Panc1 (cell line): ENCODE measurements around the gene PRUNE1. TPM values are rescaled to one million over a fixed set of nuclear protein-coding genes. Genes with fewer than 3 reads are reported as not detected.

Experiments used
- ATAC-seq: fragments of 200-7000 bp; cut with Tn5 transposase; 2 replicates; pipeline ENCODE4 v1.9.1; 2020; ENCODE audit warnings: mild to moderate bottlenecking, moderate library complexity
- BruUV-seq: library from RNA; stranded (reverse); fragments of 400-500 nt; replicated peaks from 2 replicates; lab custom pipeline; 2021; lab: Mats Ljungman, UMichigan
- CTCF ChIA-PET: fragments of 300-600 bp; sonication (Branson Sonifier 250); formaldehyde crosslinking; loops from one replicate; lab custom pipeline; 2022; ENCODE audit warnings: antibody characterized with exemption; lab: Charles Lee
- POLR2A ChIA-PET: fragments of 300-600 bp; sonication (Branson Sonifier 250); formaldehyde crosslinking; loops from one replicate; lab custom pipeline; 2022; ENCODE audit warnings: antibody characterized with exemption; lab: Charles Lee
- DNase-seq: peaks from one replicate; pipeline ENCODE4 v3.0.0-alpha.2; 2010; ENCODE audit warnings: low read depth, low spot score
- H3K27ac ChIP-seq: 2 replicates; pipeline ENCODE4 v1.5.1; 2011; ENCODE audit warnings: mild to moderate bottlenecking, low read length, inconsistent platforms
- H3K27me3 ChIP-seq: fragments of 200-500 bp; sonication (Bioruptor generic); 2 replicates; pipeline ENCODE4 v1.6.0; 2014; ENCODE audit warnings: low read length, inconsistent platforms; ENCODE audit not compliant: control insufficient read depth, insufficient read depth
- H3K36me3 ChIP-seq: fragments of 200-500 bp; sonication (Bioruptor generic); 2 replicates; pipeline ENCODE4 v1.5.1; 2014; ENCODE audit warnings: inconsistent platforms, mild to moderate bottlenecking, low read length, moderate library complexity; ENCODE audit not compliant: control insufficient read depth, insufficient read depth
- H3K4me1 ChIP-seq: 2 replicates; pipeline ENCODE4 v1.5.1; 2011; ENCODE audit warnings: inconsistent platforms, mild to moderate bottlenecking, low read length, moderate library complexity; ENCODE audit not compliant: control insufficient read depth, insufficient read depth
- H3K4me3 ChIP-seq, 2 experiments: 2 replicates each; pipeline ENCODE4 v1.5.1; 2011 to 2012; ENCODE audit warnings: low read depth in 2 of 2, low read length in 2 of 2, mild to moderate bottlenecking in 2 of 2, inconsistent platforms in 1 of 2, moderate library complexity in 1 of 2
- H3K9me3 ChIP-seq: fragments of 200-500 bp; sonication (Bioruptor generic); 2 replicates; pipeline ENCODE4 v1.5.1; 2014; ENCODE audit warnings: low read depth, mild to moderate bottlenecking, inconsistent platforms, low read length, moderate library complexity; ENCODE audit not compliant: control insufficient read depth, insufficient read depth
- POLR2AphosphoS5 ChIP-seq: IDR thresholded peaks from 2 replicates; pipeline ENCODE4 v1.6.1; 2012; ENCODE audit warnings: mild to moderate bottlenecking, low read depth, low read length, moderate library complexity
- REST ChIP-seq, 2 experiments: IDR thresholded peaks; 2 replicates each; pipeline ENCODE4 v1.6.1; 2011 to 2012; ENCODE audit warnings: low read depth in 2 of 2, control low read depth in 1 of 2, low read length in 1 of 2, mild to moderate bottlenecking in 1 of 2, moderate library complexity in 1 of 2; ENCODE audit not compliant: insufficient read depth in 1 of 2
- SIN3A ChIP-seq: IDR thresholded peaks from 2 replicates; pipeline ENCODE4 v1.6.1; 2012; ENCODE audit warnings: low read depth, mild to moderate bottlenecking, low read length, moderate library complexity, borderline replicate concordance; ENCODE audit not compliant: insufficient read depth
- TCF7L2 ChIP-seq: IDR thresholded peaks from 2 replicates; pipeline ENCODE4 v1.6.1; 2011; ENCODE audit warnings: mild to moderate bottlenecking, low read depth, low read length, inconsistent platforms
- in situ Hi-C: cut with HindIII; loops from 2 replicates; pipeline ENCODE4 v1.10.0; 2016; ENCODE audit warnings: low sequenced_read_pairs, low pct_unique_long_range_greater_than_20kb
- intact Hi-C: fragments of 100-400 bp; cut with micrococcal nuclease; formaldehyde crosslinking; loops from one replicate; pipeline ENCODE4 v1.10.0; 2022; ENCODE audit not compliant: unreplicated experiment
- total RNA-seq: library from RNA; stranded (reverse); gene quantifications from one replicate; pipeline ENCODE4 v1.2.1, GENCODE V29; 2021; ENCODE audit not compliant: unreplicated experiment
- TF ChIP-seq, protein P1 (sequence below): fragments of 450-650 bp; IDR thresholded peaks from 2 replicates; pipeline ENCODE4 v1.5.1; 2017; ENCODE audit warnings: mild to moderate bottlenecking

The PRUNE1 gene
- total RNA-seq, 1 experiment from 2014 or later: 16.2 TPM

- CTCF ChIA-PET: no interaction called here
- BruUV-seq: no TSS peak
- TF ChIP-seq, protein P1, sequence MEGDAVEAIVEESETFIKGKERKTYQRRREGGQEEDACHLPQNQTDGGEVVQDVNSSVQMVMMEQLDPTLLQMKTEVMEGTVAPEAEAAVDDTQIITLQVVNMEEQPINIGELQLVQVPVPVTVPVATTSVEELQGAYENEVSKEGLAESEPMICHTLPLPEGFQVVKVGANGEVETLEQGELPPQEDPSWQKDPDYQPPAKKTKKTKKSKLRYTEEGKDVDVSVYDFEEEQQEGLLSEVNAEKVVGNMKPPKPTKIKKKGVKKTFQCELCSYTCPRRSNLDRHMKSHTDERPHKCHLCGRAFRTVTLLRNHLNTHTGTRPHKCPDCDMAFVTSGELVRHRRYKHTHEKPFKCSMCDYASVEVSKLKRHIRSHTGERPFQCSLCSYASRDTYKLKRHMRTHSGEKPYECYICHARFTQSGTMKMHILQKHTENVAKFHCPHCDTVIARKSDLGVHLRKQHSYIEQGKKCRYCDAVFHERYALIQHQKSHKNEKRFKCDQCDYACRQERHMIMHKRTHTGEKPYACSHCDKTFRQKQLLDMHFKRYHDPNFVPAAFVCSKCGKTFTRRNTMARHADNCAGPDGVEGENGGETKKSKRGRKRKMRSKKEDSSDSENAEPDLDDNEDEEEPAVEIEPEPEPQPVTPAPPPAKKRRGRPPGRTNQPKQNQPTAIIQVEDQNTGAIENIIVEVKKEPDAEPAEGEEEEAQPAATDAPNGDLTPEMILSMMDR: no peak
- TF ChIP-seq POLR2AphosphoS5: no peak
- no peak for TF ChIP-seq TCF7L2
- no peak for TF ChIP-seq SIN3A
- no peak for TF ChIP-seq REST (IDR thresholded peaks at IDR 0.05; ENCODE audit: insufficient read depth in 1 of 2, low read depth in 2 of 2, low read length in 1 of 2)
- in situ Hi-C loops (no loop called here), intact Hi-C loops (no loop called here)
- Histone ChIP-seq H3K9me3 (no peaks in the 10 kb centered on the region), H3K4me3 (no peak overlapping the region), H3K27me3 (no peaks in the 10 kb centered on the region), H3K36me3 (no peaks in the 10 kb centered on the region), H3K4me1 (no peaks in the 10 kb centered on the region), H3K27ac (no peak overlapping the region)
- ATAC-seq: no peak
- DNase-seq: no peak
- POLR2A ChIA-PET: interaction anchor here (0.5 kb wide), 1 partner anchor 97 kb away, joined by 4 read pairs; no protein-coding TSS in a partner anchor
Observed at GRCh38 chr1:151026460-151026859, 18.2 kb downstream of the PRUNE1 start.

GRCh38 chr1:151032164-151032563 lies 23.9 kb downstream of the PRUNE1 start:
- no peak for ATAC-seq
- ChIA-PET CTCF (no interaction called here), POLR2A (interaction anchor here (0.7 kb wide), 1 partner anchor 109 kb away, joined by 5 read pairs; no protein-coding TSS in a partner anchor)
- TF ChIP-seq TCF7L2: no peak
- TF ChIP-seq SIN3A: no peak
- TF ChIP-seq, protein P1: no peak
- TF ChIP-seq REST (IDR thresholded peaks at IDR 0.05; ENCODE audit: insufficient read depth in 1 of 2, low read depth in 2 of 2, low read length in 1 of 2): no peak
- TF ChIP-seq POLR2AphosphoS5: no peak
- no peaks in the 10 kb centered on the region for H3K27me3 ChIP-seq
- in situ Hi-C loops (no loop called here), intact Hi-C loops (no loop called here)
- no peak overlapping the region for H3K27ac ChIP-seq
- H3K9me3 ChIP-seq: no peaks in the 10 kb centered on the region
- BruUV-seq: no TSS peak
- DNase-seq: no peak
- no peaks in the 10 kb centered on the region for H3K4me1 ChIP-seq
- 0 out of 2 replicates have a peak, but pooled peaks cover 2% of the 10 kb centered on the region for H3K36me3 ChIP-seq
- no peak overlapping the region for H3K4me3 ChIP-seq
